ENCODE measurements around the gene LPAR3. TPM values are rescaled to one million over a fixed set of nuclear protein-coding genes. Genes with fewer than 3 reads are reported as not detected.

The LPAR3 gene
- total and polyA plus RNA-seq, 2 donors (not counting 1 experiment from before 2014, with no cell fraction given), result not detected

- ATAC-seq (ENCODE audit: low read depth), result no peak
- Mint-ChIP-seq H3K4me3 (no peak overlapping the region), H3K27ac (no peak overlapping the region), H3K27me3 (peaks cover 15% of the 10 kb centered on the region), H3K4me1 (no peaks in the 10 kb centered on the region), H3K9me3 (ENCODE audit: insufficient read depth) (no peaks in the 10 kb centered on the region)
- ChIA-PET POLR2A (no interaction called here), CTCF (interaction anchor here (0.9 to 2.3 kb wide), 2 partner anchors 341 to 870 kb away, joined by 3 to 11 read pairs; no protein-coding TSS in a partner anchor)
- peaks cover 0 to 7% (median 3%) of the 10 kb centered on the region in 4 experiments for H3K27me3 ChIP-seq (replicated peaks in 1 of 4; ENCODE audit: control extremely low read depth in 1 of 4, control insufficient read depth in 3 of 4, insufficient read depth in 4 of 4, low read length in 3 of 4)
- H3K9me3 ChIP-seq (ENCODE audit: control extremely low read depth in 1 of 3, control insufficient read depth in 2 of 3, insufficient read depth in 1 of 3, low read length in 2 of 3), result no peaks in the 10 kb centered on the region
- no peak overlapping the region for H3K9ac ChIP-seq (ENCODE audit: low read length)
- H3K4me3 ChIP-seq (ENCODE audit: control extremely low read depth in 1 of 5, extremely low read depth in 1 of 5, insufficient read depth in 1 of 5, low read depth in 2 of 5, low read length in 4 of 5), result no peak overlapping the region
- no peak for DNase-seq
- H3K27ac ChIP-seq (ENCODE audit: low read length in 2 of 2), result no peak overlapping the region
- no peak overlapping the region for H2AFZ ChIP-seq (ENCODE audit: insufficient read depth, low read depth, low read length, poor library complexity, severe bottlenecking)
- no peaks in the 10 kb centered on the region for H3K4me1 ChIP-seq (ENCODE audit: control insufficient read depth in 2 of 2, insufficient read depth in 2 of 2, low read length in 2 of 2)
- TF ChIP-seq CTCF (IDR thresholded peaks at IDR 0.05), result no peak
- no peak for TF ChIP-seq EZH2 (IDR thresholded peaks at IDR 0.05; ENCODE audit: borderline replicate concordance, insufficient read depth, low read depth, low read length, poor library complexity, severe bottlenecking)
- no peaks in the 10 kb centered on the region for H4K20me1 ChIP-seq (ENCODE audit: control insufficient read depth, insufficient read depth, low read length, poor library complexity, severe bottlenecking)
- H3K4me2 ChIP-seq (replicated peaks; ENCODE audit: low read depth, low read length, poor library complexity, severe bottlenecking), result no peak overlapping the region
- no peaks in the 10 kb centered on the region for H3K79me2 ChIP-seq (ENCODE audit: control insufficient read depth, insufficient read depth, low read length)
- 93% methylated on average over 3 of the region's 4 CpGs for WGBS (ENCODE audit: insufficient coverage)
- no peaks in the 10 kb centered on the region for H3K36me3 ChIP-seq (replicated peaks in 1 of 2; ENCODE audit: control extremely low read depth in 1 of 2, control insufficient read depth in 1 of 2, extremely low read depth in 1 of 2, insufficient read depth in 2 of 2, low read length in 1 of 2)
- intact Hi-C loops (cut with micrococcal nuclease), result loop anchor here (5.0 kb wide), 1 partner anchor 152 kb away; no protein-coding TSS in a partner anchor
These were observed 119.0 kb downstream of the LPAR3 start for GRCh38 chr1:84773933-84774497.

- POLR2A ChIA-PET, result no interaction called here
- DNase-seq, result no peak
- H3K27ac Mint-ChIP-seq, result no peak overlapping the region
These were observed 119.8 kb downstream of the LPAR3 start for GRCh38 chr1:84773195-84773594.

More at GRCh38 chr1:84773195-84773594, 119.8 kb downstream of the LPAR3 start:
- Histone ChIP-seq H3K9ac (ENCODE audit: low read length) (no peak overlapping the region), H3K4me3 (ENCODE audit: control extremely low read depth in 1 of 5, extremely low read depth in 1 of 5, insufficient read depth in 1 of 5, low read depth in 2 of 5, low read length in 4 of 5) (no peak overlapping the region), H3K27ac (ENCODE audit: low read length in 2 of 2) (no peak overlapping the region), H3K36me3 (replicated peaks in 1 of 2; ENCODE audit: control extremely low read depth in 1 of 2, control insufficient read depth in 1 of 2, extremely low read depth in 1 of 2, insufficient read depth in 2 of 2, low read length in 1 of 2) (no peaks in the 10 kb centered on the region), H3K27me3 (replicated peaks in 1 of 4; ENCODE audit: control extremely low read depth in 1 of 4, control insufficient read depth in 3 of 4, insufficient read depth in 4 of 4, low read length in 3 of 4) (peaks cover 0 to 7% (median 3%) of the 10 kb centered on the region in 4 experiments), H3K9me3 (ENCODE audit: control extremely low read depth in 1 of 3, control insufficient read depth in 2 of 3, insufficient read depth in 1 of 3, low read length in 2 of 3) (no peaks in the 10 kb centered on the region), H2AFZ (ENCODE audit: insufficient read depth, low read depth, low read length, poor library complexity, severe bottlenecking) (no peak overlapping the region), H3K79me2 (ENCODE audit: control insufficient read depth, insufficient read depth, low read length) (no peaks in the 10 kb centered on the region), H3K4me1 (ENCODE audit: control insufficient read depth in 2 of 2, insufficient read depth in 2 of 2, low read length in 2 of 2) (no peaks in the 10 kb centered on the region), H3K4me2 (replicated peaks; ENCODE audit: low read depth, low read length, poor library complexity, severe bottlenecking) (no peak overlapping the region), H4K20me1 (ENCODE audit: control insufficient read depth, insufficient read depth, low read length, poor library complexity, severe bottlenecking) (no peaks in the 10 kb centered on the region)
- H3K4me3 Mint-ChIP-seq, result no peak overlapping the region
- no peak for TF ChIP-seq CTCF (IDR thresholded peaks at IDR 0.05)
- TF ChIP-seq EZH2 (IDR thresholded peaks at IDR 0.05; ENCODE audit: borderline replicate concordance, insufficient read depth, low read depth, low read length, poor library complexity, severe bottlenecking), result no peak
- CTCF ChIA-PET, result interaction anchor here (1.4 to 3.2 kb wide), 8 partner anchors 9 to 869 kb away, joined by 6 to 18 read pairs (median 12); no protein-coding TSS in a partner anchor
- H3K9me3 Mint-ChIP-seq (ENCODE audit: insufficient read depth), result no peaks in the 10 kb centered on the region
- H3K27me3 Mint-ChIP-seq, result peaks cover 18% of the 10 kb centered on the region
- intact Hi-C loops (cut with micrococcal nuclease), result loop anchor here (5.0 kb wide), 1 partner anchor 151 kb away; no protein-coding TSS in a partner anchor
- 100% methylated on average over 3 of the region's 6 CpGs for WGBS (ENCODE audit: insufficient coverage)
- H3K4me1 Mint-ChIP-seq, result no peaks in the 10 kb centered on the region
- no peak for ATAC-seq (ENCODE audit: low read depth)

All from B cell (primary cell).